Stimulated activated CD8-positive, alpha-beta memory T cell treated with anti-CD3 and anti-CD28 coated beads, Interleukin-15, amount 100 ng/mL, for 24 hours (primary cell): ENCODE results near the gene MYCN.
"Not testable (repeated sequence)": the region's sequence is repeated elsewhere in the genome, so short reads cannot be mapped to it uniquely, and the experiment has no call there.

ENCODE experiments used
- DNase-seq: peaks from one replicate; pipeline ENCODE4 v3.0.0-alpha.2; 2020; ENCODE audit warnings: low read depth

MYCN gene

DNA sequence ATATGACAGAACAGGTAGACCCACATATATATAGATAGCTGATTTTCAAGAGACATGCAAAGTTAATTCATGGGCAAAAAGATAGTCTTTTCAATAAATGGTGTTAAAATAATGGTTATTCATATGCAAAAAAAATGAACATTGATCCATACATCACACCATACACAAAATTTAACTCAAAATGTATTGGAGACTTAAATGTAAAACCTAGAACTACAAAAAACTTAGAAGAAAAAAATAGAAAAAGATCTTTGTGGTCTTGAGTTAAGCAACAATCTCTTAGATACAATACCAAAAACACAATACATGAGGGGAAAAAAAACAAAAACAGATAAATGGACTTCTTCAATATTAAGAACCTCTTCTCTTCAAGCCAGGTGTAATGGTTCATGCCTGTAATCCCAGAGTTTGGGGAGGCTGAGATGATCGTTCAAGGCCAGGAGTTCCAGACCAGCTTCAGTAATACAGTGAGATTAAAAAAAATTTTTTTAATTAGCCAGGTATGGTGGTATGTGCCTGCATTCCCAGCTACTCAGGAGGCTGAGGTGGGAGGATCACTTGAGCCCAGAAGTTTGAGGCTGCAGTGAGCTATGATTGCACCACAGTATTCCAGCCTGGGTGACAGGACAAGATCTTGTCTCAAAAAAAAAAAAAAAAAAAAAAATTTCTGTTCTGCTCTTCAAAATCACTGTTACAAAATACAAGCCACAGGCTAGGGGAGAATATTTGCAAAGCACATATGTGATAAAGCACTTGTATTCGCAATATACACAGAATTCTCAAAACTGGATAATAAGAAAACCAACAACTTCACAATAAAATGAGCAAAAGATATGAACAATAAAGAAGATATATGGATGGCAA is 32.7 kb upstream of the MYCN start:
- no peak for DNase-seq

DNA sequence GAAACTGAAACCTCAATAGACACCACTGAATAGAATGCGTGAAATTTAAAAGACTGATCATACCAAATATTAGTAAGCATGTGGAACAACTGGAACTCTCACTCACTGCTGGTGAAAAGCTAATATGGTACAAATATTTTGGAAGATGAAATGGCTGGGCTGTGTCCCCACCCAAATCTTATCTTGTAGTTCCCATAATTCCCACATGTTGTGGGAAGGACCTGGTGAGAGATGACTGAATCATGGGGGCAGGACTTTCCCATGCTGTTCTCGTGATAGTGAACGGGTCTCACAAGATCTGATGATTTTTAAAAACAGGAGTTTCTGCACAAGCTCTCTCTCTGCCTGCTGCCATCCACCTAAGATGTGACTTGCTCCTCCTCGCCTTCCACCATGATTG is 32.0 kb upstream of the MYCN start:
- no peak for DNase-seq

DNA sequence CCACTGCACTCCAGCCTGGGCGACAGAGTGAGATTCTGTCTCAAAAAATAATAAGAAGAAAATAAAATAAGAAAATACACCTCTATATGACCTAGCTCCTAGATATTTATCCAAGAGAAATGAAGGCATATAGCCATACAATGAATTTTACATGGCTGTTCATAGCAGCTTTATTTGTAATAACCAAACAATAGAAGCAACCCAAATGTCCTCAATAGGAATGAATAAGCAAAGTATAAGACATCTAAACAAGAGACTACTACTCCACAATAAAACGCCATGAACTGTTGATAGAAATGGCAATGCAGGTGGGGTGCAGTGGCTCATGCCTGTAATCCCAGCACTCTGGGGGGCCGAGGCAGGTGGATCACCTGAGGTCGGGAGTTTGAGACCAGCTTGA is 31.2 kb upstream of the MYCN start:
- DNase-seq, result no peak

DNA sequence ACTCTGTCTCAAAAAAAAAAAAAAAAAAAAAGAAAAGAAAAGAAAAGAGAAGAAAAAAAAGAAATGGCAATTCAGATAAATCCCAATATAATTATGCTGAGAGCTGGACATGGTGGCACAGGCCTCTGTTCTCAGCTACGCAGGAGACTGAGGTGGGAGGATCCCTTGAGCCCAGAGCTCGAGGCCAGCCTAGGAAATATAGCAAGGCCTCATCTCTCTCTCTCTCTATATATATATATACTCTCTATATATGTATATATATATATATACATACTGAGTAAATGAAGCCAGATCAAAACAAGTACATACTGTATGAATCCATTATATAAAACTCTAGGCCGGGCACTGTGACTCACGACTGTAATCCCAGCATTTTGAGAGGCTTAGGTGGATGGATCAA is 30.6 kb upstream of the MYCN start:
- no peak for DNase-seq

DNA sequence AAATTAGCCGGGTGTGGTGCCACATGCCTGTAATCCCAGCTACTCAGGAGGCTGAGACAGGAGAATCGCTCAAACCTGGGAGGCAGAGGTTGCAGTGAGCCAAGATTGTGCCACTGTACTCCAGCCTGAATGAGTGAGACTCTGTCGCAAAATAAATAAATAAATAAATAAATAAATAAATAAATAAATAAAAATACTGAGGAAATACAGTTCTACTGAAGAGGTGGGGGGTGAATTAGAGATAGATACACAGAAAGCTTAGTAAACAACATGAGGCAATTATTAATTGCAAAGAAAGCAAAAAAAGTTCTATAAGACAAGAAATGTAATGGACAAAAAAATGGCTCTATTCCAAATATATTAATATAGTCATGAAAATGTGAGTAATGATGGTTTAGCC is 29.1 kb upstream of the MYCN start:
- DNase-seq, result not testable (repeated sequence)

DNA sequence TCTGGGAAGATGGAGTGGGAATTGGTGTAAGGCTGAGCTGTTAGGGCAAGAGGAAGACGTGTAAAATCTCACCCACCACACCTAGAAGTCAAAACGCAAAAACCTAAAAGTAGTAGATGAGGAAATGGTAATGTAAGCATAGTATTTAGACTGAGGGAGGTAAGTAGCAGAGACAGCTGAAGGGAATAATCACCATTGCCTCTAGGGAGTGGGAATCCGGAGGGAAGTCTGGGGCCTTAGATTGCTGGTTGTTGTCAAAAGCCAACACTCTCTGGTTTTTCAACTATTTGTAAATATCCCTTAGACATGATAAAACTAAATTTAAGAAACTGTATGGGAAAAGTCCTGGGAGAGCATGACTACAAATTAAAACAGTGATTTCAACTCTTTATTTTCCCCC is 28.7 kb upstream of the MYCN start:
- DNase-seq, result no peak

DNA sequence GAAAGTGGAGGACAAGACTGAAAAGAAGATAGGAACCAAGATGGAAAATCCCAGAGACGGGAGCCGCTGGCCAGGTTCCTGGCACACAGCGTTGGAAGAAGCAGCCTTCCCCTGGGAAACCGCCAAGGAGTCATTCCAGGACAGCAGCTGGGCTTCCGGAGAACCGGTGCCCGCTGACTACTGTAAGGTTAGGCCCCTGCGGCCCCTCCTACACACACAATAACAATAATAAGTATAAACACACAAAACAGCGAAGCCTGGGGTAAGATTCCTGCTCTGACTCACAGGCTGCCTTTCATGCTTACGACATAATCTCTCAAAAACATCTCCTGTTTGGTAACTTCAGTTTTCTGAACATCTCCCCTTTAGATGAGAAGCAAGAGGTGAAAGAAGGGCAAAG is 28.1 kb upstream of the MYCN start:
- no peak for DNase-seq

DNA sequence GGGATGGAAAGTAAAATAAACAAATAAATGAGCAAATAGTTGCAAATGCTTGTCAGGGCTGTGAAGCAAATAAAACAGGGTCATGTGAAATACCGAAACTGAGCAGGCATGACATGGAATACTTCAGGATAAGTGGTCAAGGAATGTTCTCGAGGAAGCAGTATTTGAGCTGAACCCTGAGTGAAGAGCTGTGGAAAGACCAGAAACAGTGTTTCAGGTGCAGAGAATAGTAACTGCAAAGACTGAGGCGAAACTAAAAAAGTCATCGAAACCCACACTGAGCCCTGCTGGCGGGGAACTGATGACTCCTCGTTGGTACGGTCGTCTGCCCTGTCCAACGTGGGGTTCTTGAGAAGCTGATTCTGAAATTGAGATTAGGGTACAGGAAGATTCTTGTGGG is 27.2 kb upstream of the MYCN start:
- DNase-seq, result no peak

DNA sequence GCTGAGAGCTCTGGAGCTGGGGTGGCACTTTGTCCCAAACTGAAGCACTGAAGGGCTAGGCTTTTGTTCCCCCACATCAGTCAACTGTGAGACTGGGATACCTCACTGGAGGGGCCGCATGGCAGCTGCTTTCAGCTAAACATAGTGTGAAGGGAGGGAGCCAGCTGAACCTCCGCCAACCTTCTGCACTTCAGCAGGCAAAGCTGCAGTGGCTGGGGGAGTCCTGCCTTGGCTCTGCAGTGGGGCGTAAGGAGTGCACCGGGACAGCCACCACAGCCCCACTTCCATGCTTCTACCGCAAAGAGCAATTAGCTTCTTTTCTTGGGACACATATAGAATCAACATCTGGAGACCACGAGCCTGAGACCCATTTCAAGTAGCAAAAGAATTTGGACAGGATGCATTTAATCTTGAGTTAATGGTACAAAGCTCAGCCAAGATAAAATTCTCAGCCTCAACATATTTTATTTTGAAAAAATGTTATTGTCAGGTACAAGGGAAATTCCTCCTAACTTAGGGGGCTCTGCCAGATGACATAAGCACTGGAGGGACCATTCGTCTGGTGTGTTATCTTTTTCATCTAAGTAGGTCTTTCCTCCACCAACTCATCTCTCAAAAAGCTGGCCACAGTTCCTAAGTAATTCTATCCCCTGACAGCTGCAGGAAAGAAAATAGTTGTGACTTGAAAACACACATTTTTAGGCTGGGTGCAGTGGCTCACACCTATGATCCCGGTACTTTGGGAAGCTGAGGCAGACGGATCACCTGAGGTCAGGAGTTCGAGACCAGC is 25.6 kb upstream of the MYCN start:
- no peak for DNase-seq

DNA sequence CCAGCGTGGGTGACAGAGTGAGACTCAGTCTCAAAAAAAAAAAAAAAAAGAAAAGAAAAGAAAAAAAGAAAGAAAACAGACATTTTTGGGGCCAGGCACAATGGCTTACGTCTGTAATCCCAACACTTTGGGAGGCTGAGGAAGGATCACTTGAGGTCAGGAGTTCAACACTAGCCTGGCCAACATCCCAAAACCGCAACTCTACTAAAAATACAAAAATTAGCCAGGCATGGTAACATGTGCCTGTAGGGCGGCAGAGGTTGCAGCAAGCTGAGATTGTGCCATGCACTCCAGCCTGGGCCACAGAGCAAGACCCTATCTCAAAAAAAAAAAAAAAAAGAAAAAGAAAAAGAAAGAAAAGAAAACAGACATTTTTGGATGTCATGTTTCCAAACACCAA is 24.8 kb upstream of the MYCN start:
- not testable (repeated sequence) for DNase-seq

DNA sequence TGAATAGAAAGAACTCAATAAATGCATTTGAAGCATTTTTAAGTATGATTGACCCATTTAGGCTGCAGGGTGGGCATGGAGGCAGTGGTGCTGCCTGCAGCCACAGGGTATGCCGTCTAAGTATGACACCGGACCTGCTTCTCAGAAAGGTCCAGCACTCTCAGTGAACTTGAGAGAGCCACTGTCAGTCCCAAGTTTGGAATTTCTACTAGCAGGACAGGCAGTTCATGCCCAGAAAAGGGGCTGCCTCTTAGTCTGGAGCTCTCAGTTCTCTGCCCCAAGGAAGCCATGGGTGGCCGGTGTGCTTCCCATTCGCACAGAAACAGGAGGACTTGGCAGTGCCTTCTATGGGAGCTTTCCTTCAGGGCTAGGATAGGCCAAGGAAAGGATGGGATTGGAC is 24.0 kb upstream of the MYCN start:
- no peak for DNase-seq

DNA sequence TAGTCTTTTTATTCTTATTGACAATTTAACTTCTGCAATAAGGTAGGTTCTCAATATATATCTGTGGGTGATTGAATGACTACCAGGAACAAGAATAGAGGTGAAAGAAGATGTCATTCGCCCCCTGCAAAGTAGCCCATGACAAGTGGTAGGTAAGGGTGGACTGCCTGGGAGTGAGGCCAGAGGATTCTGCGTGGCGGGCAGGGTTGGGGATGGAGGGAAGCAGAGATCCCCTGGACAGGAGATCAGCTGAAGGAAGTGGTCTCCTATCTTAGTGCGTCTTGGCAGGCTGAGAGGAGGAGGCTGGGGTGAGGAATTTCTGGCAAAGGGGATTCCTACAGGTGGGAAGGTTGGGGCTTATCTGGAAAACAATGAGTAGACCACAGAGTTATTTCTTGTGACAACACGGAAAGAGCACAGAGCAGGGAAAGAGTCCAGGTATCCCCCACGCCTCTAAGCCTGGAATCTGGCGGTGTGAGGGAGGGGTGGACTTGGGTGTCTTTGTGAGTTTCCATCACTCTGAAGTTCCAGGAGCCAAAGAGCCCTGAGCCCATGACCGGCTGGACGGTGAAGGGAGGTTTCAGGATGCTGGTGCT is 21.5 kb upstream of the MYCN start:
- DNase-seq, result no peak

DNA sequence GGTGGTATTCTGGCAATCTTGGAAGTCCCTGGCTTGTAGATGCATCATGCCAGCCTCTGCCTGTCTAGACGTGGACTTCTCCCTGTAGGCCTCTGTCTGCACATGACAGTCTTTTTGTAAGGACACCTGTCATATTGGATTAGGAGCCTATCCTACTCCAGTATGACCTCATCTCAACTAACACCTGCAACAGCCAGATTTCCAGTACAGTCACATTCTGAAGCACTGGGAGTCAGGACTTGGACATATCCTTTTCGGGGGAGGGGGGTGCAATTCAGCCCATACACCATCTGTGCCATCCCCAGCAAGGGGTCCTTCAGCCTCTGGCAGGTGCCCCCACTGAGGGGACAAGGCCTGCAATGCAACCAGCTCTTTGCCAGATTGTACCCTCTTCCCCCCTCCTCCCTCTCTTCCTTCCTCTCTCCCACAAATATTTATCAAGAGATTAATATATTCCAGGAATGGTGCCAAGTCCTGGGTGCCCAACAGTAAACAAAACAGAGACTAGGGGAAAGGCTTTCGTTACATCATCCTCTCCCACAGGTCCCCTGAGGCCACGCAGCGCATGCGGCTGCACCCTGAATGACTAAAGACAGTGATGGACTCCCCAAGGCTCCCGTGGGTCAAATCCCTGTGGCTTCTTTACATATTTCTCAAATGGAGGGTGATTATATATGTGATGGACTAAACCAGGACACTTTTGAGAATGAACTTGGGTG is 20.5 kb upstream of the MYCN start:
- no peak for DNase-seq

DNA sequence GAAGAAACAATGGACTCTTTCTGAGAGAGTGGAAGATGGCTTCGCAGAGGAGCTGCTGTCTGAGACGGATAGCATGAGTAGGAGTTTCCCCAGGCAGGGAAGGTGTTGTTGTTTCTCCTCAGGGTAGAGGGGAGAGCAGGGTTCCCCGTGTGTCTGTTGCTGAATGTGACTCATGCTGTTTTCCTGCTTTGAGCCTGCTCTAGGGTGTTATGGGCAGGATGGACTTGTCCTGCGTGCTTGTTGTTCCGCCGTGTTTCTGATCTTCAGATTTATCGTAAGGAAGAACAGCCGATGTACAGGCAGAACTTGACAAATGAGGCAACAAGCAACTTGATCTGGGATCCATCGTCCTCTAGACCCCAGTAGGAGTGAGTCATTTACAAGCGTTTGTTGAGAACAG is 19.7 kb upstream of the MYCN start:
- DNase-seq, result no peak

DNA sequence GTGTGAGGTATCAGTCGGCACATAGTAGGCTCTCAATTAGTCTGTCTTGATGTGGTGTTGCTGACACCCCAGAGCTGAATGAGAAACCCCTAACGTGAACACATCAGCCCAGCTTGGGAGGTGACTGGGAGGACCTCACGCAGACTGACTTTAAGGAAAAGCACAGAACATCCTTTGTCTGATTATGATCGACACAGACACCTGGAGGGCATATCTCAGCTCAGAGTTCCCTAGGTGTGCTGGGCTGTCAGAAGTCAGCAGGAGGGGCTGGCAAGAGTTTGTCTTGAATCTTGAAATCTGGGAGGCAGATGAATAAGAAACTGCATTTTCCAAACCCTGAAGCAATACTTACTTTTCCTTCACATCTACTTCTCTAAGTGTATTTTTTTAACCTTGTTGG is 16.8 kb upstream of the MYCN start:
- DNase-seq, result no peak

DNA sequence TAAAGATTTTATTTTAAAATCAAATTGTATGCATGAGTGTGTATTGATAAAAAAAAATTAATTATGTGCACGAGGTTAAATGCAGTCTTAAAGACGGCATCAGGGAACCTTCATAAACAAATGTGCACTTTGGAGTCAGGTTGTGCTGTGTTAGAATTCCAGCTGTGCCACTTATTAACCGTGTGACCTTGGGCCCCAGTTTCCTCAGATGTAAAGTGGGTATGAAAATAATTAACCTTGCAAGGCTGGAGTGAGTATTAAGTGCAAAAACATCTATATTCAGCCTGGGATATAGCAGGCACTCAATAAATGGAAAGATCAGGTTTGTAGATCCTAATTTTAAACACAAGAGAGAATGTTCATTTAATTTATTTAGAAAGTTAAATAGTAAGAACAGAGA is 14.5 kb upstream of the MYCN start:
- no peak for DNase-seq

DNA sequence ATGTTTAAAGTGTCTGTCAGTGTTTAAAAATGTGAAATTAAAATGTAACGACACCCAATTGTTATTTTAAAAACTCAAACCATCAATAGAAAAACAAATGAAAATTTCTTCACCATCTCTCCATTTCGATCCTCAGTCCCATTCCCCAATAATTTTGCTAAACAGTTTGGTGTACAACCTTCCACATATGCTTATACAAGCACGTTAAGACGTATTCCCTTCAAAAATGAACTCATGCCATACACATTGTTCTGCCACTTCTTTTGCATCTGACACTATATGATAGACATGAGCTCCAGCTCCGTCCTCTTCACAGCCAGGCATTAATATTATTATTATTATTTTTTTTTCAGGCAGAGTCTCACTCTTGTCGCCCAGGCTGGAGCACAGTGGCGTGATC is 14.1 kb upstream of the MYCN start:
- no peak for DNase-seq

DNA sequence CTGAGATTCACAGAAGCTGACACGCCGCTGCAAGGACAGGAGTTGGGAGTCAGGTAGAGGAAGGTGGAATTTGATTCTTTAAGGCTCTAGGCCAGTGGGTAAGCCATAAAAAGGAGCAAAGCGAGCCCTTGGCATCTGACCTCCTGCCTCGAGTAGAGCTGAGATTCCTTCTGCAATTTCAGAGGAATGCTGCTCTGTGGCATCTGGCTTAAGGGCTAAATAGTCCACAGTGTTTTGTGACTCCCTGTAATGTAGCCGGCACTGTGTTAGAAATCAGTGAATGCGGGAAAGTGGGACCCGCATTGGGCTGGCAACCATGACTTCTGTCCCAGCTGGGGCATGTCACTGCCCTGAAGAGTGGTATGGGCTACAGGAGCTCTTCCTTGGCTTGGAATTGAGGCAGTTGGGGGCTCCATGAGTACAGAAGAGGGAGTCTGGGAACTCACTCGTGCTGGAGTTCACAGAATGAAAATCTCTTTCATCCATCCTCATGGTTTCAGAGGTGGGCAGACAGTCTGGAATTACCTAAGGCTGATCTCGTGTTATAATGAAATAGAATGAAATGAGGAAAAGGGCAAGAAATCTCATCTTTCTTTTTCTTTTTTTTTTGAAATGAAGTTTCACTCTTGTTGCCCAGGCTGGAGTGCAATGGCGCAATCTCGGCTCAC is 12.7 kb upstream of the MYCN start:
- DNase-seq, result no peak

DNA sequence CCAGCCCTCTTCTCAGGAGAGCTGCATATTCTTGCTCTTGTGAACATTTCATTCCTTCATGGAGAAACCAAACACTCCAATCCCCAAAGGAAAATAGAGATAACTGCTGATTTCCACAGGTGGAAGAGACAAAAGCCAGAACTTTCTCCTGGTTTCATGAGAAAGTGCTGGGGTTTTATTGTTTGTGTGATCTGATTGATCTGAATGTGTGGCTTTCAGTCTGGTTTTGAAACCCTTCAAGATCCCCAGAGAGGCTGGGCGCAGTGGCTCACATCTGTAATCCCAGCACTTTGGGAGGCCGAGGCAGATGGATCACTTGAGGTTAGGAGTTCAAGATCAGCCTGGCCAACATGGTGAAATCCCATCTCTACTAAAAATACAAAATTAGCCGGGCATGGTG is 11.3 kb upstream of the MYCN start:
- DNase-seq, result not testable (repeated sequence)

DNA sequence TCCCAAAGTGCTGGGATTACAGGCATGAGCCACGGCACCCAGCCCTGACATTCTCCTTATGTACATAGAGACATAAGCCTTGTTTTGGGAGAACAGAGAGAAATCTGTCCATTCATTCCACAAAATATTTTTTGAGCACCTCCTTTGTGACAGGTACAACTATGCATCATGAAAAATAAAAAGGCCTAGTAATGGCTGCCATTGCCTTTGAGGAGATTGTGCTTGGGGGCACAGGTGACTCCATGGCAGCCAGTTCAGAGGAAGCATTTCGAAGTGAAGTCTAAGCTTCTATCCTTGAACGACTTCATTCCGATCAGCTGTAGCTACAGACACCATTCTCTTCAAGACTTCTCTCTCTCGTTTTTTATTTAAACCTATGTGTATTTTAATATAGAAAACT is 10.5 kb upstream of the MYCN start:
- DNase-seq, result no peak

DNA sequence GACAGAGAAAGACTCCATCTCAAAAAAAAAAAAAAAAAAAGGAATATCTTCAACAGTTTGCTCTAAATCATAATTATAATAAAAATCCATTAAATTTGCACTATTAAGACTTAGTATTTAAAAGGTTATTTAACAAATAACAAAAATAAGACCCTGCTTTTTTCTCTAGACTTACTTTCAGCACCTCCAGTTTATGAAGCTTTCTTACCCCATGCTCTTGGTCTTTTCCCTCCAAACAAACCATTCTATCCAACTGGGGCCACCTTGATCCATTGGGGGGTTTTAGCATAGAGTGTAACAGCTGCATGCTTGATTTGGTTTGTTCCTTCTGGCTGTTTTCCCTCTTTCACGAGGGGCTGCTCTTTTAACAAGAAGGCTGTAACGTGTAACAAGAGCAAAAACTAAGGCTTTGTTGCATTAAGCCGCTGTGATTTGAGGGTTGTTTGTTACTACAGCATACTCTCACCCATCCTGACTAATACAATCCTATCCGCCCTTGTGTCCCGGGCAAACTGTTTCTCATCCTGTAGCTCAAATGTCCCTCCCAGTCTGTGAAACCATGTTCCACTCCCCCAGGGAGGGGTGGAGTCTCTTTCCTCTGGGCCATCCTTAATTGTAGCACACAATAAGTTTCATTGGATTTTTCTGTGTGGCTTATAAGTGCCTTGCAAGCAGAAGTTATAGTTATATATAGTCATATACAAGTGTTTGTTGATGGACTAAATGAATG is 9.6 kb upstream of the MYCN start:
- no peak for DNase-seq
